KMS-11 (cell line): ENCODE results near the gene RNF166.

Experiments used
- H2AFZ ChIP-seq: fragments of 200-600 bp; sonication (generic); 2 replicates; pipeline ENCODE4 v1.6.1; 2016; ENCODE audit warnings: antibody characterized with exemption, mixed run types, low read depth
- H3K27ac ChIP-seq: fragments of 200-600 bp; sonication (generic); 2 replicates; pipeline ENCODE4 v1.6.1; 2016; ENCODE audit warnings: mild to moderate bottlenecking, mixed run types
- H3K27me3 ChIP-seq: fragments of 200-600 bp; sonication (generic); 2 replicates; pipeline ENCODE4 v1.6.1; 2017; ENCODE audit warnings: mild to moderate bottlenecking, low read depth, mixed run types, moderate library complexity; ENCODE audit not compliant: insufficient read depth
- H3K36me3 ChIP-seq: fragments of 200-600 bp; sonication (generic); 2 replicates; pipeline ENCODE4 v1.6.1; 2017; ENCODE audit warnings: mild to moderate bottlenecking, mixed run types; ENCODE audit not compliant: insufficient read depth
- H3K4me1 ChIP-seq: fragments of 200-600 bp; sonication (generic); 2 replicates; pipeline ENCODE4 v1.6.1; 2016; ENCODE audit warnings: mild to moderate bottlenecking, low read depth, mixed run types; ENCODE audit not compliant: poor library complexity, severe bottlenecking
- H3K4me2 ChIP-seq: fragments of 200-600 bp; sonication (generic); 2 replicates; pipeline ENCODE4 v1.7.0; 2016; ENCODE audit warnings: mild to moderate bottlenecking, mixed run types
- H3K4me3 ChIP-seq: fragments of 200-600 bp; sonication (generic); IDR thresholded peaks from 2 replicates; pipeline ENCODE4 v1.6.1; 2017; ENCODE audit warnings: low read depth, low read length, mixed read lengths; ENCODE audit not compliant: insufficient read depth
- H3K79me2 ChIP-seq: fragments of 200-600 bp; sonication (generic); 2 replicates; pipeline ENCODE4 v1.6.1; 2016; ENCODE audit warnings: low read depth, mixed run types; ENCODE audit not compliant: insufficient read depth
- H3K9ac ChIP-seq: fragments of 200-600 bp; sonication (generic); 2 replicates; pipeline ENCODE4 v1.6.1; 2016; ENCODE audit warnings: mild to moderate bottlenecking, mixed run types
- H4K20me1 ChIP-seq: fragments of 200-600 bp; sonication (generic); 2 replicates; pipeline ENCODE4 v1.6.1; 2016; ENCODE audit warnings: mild to moderate bottlenecking, mixed run types; ENCODE audit not compliant: insufficient read depth
- CTCF ChIP-seq: fragments of 200-600 bp; sonication (generic); conservative IDR thresholded peaks from 2 replicates; pipeline ENCODE4 v1.6.1; 2017; ENCODE audit warnings: low read depth, mild to moderate bottlenecking, antibody characterized with exemption, low read length, moderate library complexity, mixed read lengths

Gene RNF166

DNA sequence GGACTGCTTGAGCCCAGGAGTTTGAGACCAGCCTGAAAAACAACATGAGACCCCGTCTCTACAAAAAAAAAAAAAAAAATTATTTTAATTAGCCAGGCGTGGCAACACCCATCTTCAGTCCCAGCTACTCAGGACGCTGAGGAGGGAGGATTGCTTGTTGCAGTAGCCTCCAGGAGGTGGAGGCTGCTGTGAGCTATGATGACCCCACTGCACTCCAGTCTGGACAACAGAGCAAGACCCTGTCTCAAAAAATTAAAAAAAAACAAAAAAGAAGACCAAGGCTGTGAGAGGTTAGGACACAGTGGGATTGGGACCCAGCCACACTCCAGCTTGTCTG is 18.6 kb downstream of the RNF166 start:
- H3K9ac ChIP-seq, result no peak overlapping the region
- peaks cover 38% of the 10 kb centered on the region for H3K4me1 ChIP-seq
- H3K4me2 ChIP-seq, result no peak overlapping the region
- H3K27me3 ChIP-seq, result peaks cover 27% of the 10 kb centered on the region; the same call in 1 of the 2 replicates
- no peaks in the 10 kb centered on the region for H3K36me3 ChIP-seq
- H3K27ac ChIP-seq, result no peak overlapping the region
- no peak overlapping the region for H2AFZ ChIP-seq
- TF ChIP-seq CTCF, result no peak
- no peaks in the 10 kb centered on the region for H3K79me2 ChIP-seq
- no peak overlapping the region for H3K4me3 ChIP-seq
- no peaks in the 10 kb centered on the region for H4K20me1 ChIP-seq

DNA sequence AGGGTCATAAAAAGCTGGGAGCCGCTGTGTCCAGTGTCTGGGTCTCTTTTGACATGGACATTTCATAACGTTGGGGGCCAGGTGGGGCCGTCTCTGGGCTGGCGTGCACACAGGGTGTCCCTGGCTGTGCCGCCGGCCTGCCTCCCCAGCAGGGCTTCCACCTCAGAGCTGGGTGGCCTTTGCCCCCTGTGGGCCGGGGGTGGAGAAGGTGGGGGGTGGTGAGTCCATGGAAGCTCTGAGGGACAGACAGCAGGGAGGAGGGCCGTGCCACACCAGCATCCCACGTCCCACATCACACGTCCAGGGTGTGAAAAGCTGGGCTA is 19.0 kb downstream of the RNF166 start:
- H3K27me3 ChIP-seq, result peaks cover 27% of the 10 kb centered on the region; the same call in 1 of the 2 replicates
- H3K4me2 ChIP-seq, result no peak overlapping the region
- H4K20me1 ChIP-seq, result no peaks in the 10 kb centered on the region
- no peak overlapping the region for H3K4me3 ChIP-seq
- no peak for TF ChIP-seq CTCF
- H3K36me3 ChIP-seq, result no peaks in the 10 kb centered on the region
- H3K27ac ChIP-seq, result no peak overlapping the region
- H2AFZ ChIP-seq, result no peak overlapping the region
- H3K9ac ChIP-seq, result no peak overlapping the region
- no peaks in the 10 kb centered on the region for H3K79me2 ChIP-seq
- peaks cover 38% of the 10 kb centered on the region for H3K4me1 ChIP-seq

- Histone ChIP-seq H3K9ac (peak within 1 kb of the TSS; percentile 11; the same call in 1 of the 2 replicates), H3K4me2 (peak within 1 kb of the TSS; percentile 92), H3K27ac (no peak within 1 kb of the TSS), H3K36me3 (no peaks in the 10 kb centered on the region), H4K20me1 (no peaks in the 10 kb centered on the region), H3K4me3 (no peak within 1 kb of the TSS), H3K79me2 (no peaks in the 10 kb centered on the region), H3K27me3 (peaks cover 27% of the 10 kb centered on the region; the same call in 1 of the 2 replicates), H3K4me1 (peaks cover 42% of the 10 kb centered on the region), H2AFZ (peak within 1 kb of the TSS; percentile 81)
- TF ChIP-seq CTCF, result no peak
These were observed 19.6 kb downstream of the RNF166 start, which contains the start of gene SNAI3 for GRCh38 chr16:88686439-88687253. TSS of gene SNAI3 (minus strand) at chr16:88686507. CDS start at chr16:88686406, 101 bp downstream.

DNA sequence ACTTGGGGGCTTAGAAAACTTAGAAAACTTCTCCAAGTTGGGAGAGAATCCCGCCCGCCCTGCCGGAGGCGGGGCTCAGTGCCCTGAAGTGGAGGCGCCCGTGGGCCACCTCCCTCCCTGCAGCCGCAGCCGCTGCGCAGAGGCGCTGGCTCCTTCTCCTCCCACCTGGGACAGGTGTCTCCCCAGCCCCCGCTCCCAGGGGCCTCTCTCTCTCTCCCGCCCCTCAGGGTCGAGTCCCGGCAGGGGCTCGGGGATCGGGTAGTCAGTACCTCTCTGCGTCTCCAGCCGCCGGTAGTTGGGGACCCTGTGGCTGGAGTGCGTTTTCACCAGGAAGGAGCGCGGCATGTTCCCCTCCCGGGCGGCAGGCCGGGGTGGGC is 20.2 kb downstream of the RNF166 start:
- Histone ChIP-seq H3K4me3 (no peak overlapping the region), H3K27me3 (peaks cover 25% of the 10 kb centered on the region; the same call in 1 of the 2 replicates), H4K20me1 (no peaks in the 10 kb centered on the region), H2AFZ (peak overlapping the region; percentile 81), H3K36me3 (no peaks in the 10 kb centered on the region), H3K79me2 (no peaks in the 10 kb centered on the region), H3K9ac (peak overlapping the region; percentile 11; the same call in 1 of the 2 replicates), H3K4me2 (peak overlapping the region; percentile 92), H3K27ac (no peak overlapping the region), H3K4me1 (peaks cover 48% of the 10 kb centered on the region)
- TF ChIP-seq CTCF, result no peak
